SK-N-MC (cell line): ENCODE data around the gene RASA3.
A peak's percentile ranks its signal among the peaks of the same experiment; 100 is the strongest.
"Not testable (repeated sequence)": the region's sequence is repeated elsewhere in the genome, so short reads cannot be mapped to it uniquely, and the experiment has no call there.

Experiments used
- DNase-seq: peaks from one replicate; pipeline ENCODE4 v3.0.0-alpha.2; 2011; ENCODE audit warnings: low read depth, low spot score
- H3K27ac ChIP-seq: fragments of 200-600 bp; sonication (generic); 2 replicates; pipeline ENCODE4 v1.5.1; 2016; ENCODE audit warnings: mixed run types
- H3K36me3 ChIP-seq: fragments of 200-600 bp; sonication (generic); 2 replicates; pipeline ENCODE4 v1.6.1; 2017; ENCODE audit warnings: antibody characterized with exemption, low read length, mixed read lengths; ENCODE audit not compliant: insufficient read depth
- H3K4me3 ChIP-seq: fragments of 200-600 bp; sonication (generic); 2 replicates; pipeline ENCODE4 v1.5.1; 2016
- H3K9ac ChIP-seq: fragments of 200-600 bp; sonication (generic); 2 replicates; pipeline ENCODE4 v1.8.0; 2017; ENCODE audit warnings: mixed run types, mixed read lengths; ENCODE audit not compliant: insufficient read length
- H3K9me3 ChIP-seq: fragments of 200-600 bp; sonication (generic); 2 replicates; pipeline ENCODE4 v1.6.1; 2017; ENCODE audit warnings: low read depth, mild to moderate bottlenecking, antibody characterized with exemption, low read length, moderate library complexity, mixed read lengths
- EZH2 ChIP-seq: fragments of 200-600 bp; sonication (generic); IDR thresholded peaks from one replicate; pipeline ENCODE4 v1.6.1; 2017; ENCODE audit warnings: antibody characterized with exemption
- FOXP2 ChIP-seq: optimal IDR thresholded peaks from 2 replicates; pipeline ENCODE3; 2011; ENCODE audit warnings: mild to moderate bottlenecking, moderate library complexity; ENCODE audit not compliant: insufficient read depth; ENCODE audit errors: extremely low read length, control extremely low read depth
- POLR2AphosphoS5 ChIP-seq: IDR thresholded peaks from 2 replicates; pipeline ENCODE4 v1.6.1; 2012; ENCODE audit warnings: mild to moderate bottlenecking, low read depth, low read length, borderline replicate concordance

Gene RASA3

GRCh38 chr13:114130837-114131582 is 1.4 kb downstream of the RASA3 start:
- H3K27ac ChIP-seq: no peak overlapping the region

GRCh38 chr13:114130131-114130836 is 2.1 kb downstream of the RASA3 start:
- peak overlapping the region; percentile 86 for H3K4me3 ChIP-seq
- H3K9ac ChIP-seq: no peak overlapping the region
- H3K9me3 ChIP-seq: no peaks in the 10 kb centered on the region
- no peak overlapping the region for H3K27ac ChIP-seq
- no peak for TF ChIP-seq EZH2
- TF ChIP-seq POLR2AphosphoS5: no peak
- no peak for TF ChIP-seq FOXP2
- DNase-seq: no peak
- H3K36me3 ChIP-seq: no peaks in the 10 kb centered on the region

More at GRCh38 chr13:114130837-114131582, 1.4 kb downstream of the RASA3 start:
- DNase-seq: peak; percentile 87
- no peak for TF ChIP-seq EZH2
- TF ChIP-seq FOXP2: peak; percentile 47
- TF ChIP-seq POLR2AphosphoS5: peak; percentile 44; the same call in 1 of the 2 replicates
- Histone ChIP-seq H3K9ac (no peak overlapping the region), H3K9me3 (no peaks in the 10 kb centered on the region), H3K36me3 (no peaks in the 10 kb centered on the region), H3K4me3 (peak overlapping the region; percentile 86)

- H3K9ac ChIP-seq: no peak overlapping the region
- no peak for DNase-seq
- H3K36me3 ChIP-seq: no peaks in the 10 kb centered on the region
- no peaks in the 10 kb centered on the region for H3K9me3 ChIP-seq
- TF ChIP-seq EZH2 (no peak), POLR2AphosphoS5 (no peak), FOXP2 (no peak)
- H3K27ac ChIP-seq: no peak overlapping the region
- no peak overlapping the region for H3K4me3 ChIP-seq
Measured at GRCh38 chr13:114129649-114130062, 2.8 kb downstream of the RASA3 start.

- Histone ChIP-seq H3K36me3 (no peaks in the 10 kb centered on the region), H3K27ac (no peak overlapping the region), H3K9me3 (no peaks in the 10 kb centered on the region), H3K4me3 (no peak overlapping the region), H3K9ac (no peak overlapping the region)
- no peak for TF ChIP-seq EZH2
- no peak for TF ChIP-seq POLR2AphosphoS5
- no peak for TF ChIP-seq FOXP2
- DNase-seq: no peak
Measured at GRCh38 chr13:114128624-114129522, 3.5 kb downstream of the RASA3 start.

- Histone ChIP-seq H3K9ac (no peak overlapping the region), H3K9me3 (no peaks in the 10 kb centered on the region), H3K27ac (no peak overlapping the region), H3K36me3 (no peaks in the 10 kb centered on the region), H3K4me3 (no peak overlapping the region)
- no peak for TF ChIP-seq POLR2AphosphoS5
- TF ChIP-seq FOXP2: no peak
- no peak for TF ChIP-seq EZH2
- no peak for DNase-seq
Measured at GRCh38 chr13:114128348-114128623, 4.1 kb downstream of the RASA3 start.

GRCh38 chr13:114127473-114128347 is 4.7 kb downstream of the RASA3 start:
- H3K4me3 ChIP-seq: no peak overlapping the region
- no peak overlapping the region for H3K27ac ChIP-seq
- H3K36me3 ChIP-seq: no peaks in the 10 kb centered on the region
- no peaks in the 10 kb centered on the region for H3K9me3 ChIP-seq
- DNase-seq: no peak
- TF ChIP-seq EZH2 (no peak), POLR2AphosphoS5 (no peak), FOXP2 (no peak)
- no peak overlapping the region for H3K9ac ChIP-seq

GRCh38 chr13:114126789-114127472 is 5.5 kb downstream of the RASA3 start:
- Histone ChIP-seq H3K9me3 (no peaks in the 10 kb centered on the region), H3K4me3 (no peak overlapping the region), H3K9ac (no peak overlapping the region), H3K27ac (no peak overlapping the region), H3K36me3 (no peaks in the 10 kb centered on the region)
- DNase-seq: no peak
- no peak for TF ChIP-seq EZH2
- no peak for TF ChIP-seq FOXP2
- TF ChIP-seq POLR2AphosphoS5: no peak

- H3K36me3 ChIP-seq, DNase-seq, H3K9ac ChIP-seq, H3K4me3 ChIP-seq, H3K27ac ChIP-seq, H3K9me3 ChIP-seq: not testable (repeated sequence)
Measured at GRCh38 chr13:114126086-114126485, 6.3 kb downstream of the RASA3 start.
